ENCODE measurements around the gene FARS2.

DNA sequence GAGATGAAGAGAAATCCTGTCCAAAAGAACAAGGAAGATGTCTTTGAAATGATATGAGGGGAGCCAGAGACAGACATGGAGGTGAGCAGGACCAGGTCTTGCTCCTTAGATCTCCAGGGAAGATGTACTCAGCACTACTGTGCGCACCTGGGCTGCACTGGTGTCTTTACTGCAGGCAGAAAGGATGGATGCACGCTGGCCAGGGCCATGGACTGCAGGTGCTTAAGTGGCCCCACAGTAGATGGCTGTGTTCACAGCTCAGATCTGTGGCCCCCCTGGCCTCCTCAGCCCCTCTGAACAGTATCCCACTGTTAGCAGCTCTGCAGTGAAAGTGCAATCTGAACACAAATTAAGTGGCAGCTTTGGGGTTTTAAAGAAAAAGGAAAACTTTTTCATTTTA lies 402.4 kb downstream of the FARS2 start:
- TF ChIP-seq, protein P1, sequence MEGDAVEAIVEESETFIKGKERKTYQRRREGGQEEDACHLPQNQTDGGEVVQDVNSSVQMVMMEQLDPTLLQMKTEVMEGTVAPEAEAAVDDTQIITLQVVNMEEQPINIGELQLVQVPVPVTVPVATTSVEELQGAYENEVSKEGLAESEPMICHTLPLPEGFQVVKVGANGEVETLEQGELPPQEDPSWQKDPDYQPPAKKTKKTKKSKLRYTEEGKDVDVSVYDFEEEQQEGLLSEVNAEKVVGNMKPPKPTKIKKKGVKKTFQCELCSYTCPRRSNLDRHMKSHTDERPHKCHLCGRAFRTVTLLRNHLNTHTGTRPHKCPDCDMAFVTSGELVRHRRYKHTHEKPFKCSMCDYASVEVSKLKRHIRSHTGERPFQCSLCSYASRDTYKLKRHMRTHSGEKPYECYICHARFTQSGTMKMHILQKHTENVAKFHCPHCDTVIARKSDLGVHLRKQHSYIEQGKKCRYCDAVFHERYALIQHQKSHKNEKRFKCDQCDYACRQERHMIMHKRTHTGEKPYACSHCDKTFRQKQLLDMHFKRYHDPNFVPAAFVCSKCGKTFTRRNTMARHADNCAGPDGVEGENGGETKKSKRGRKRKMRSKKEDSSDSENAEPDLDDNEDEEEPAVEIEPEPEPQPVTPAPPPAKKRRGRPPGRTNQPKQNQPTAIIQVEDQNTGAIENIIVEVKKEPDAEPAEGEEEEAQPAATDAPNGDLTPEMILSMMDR (conservative IDR thresholded peaks at IDR 0.05), result no peak
- TF ChIP-seq ZFX (IDR thresholded peaks at IDR 0.05), result no peak
